GM12891 (cell line): ENCODE measurements around the gene ATP11A.

Experiments
- PAX5 ChIP-seq: IDR thresholded peaks from 2 replicates; pipeline ENCODE4 v1.6.1; 2011; ENCODE audit warnings: low read length, moderate library complexity, mild to moderate bottlenecking; ENCODE audit not compliant: insufficient read depth, severe bottlenecking
- POLR2A ChIP-seq: IDR thresholded peaks from 2 replicates; pipeline ENCODE4 v1.6.1; 2011; ENCODE audit warnings: low read depth, low read length, control low read depth
- POLR2AphosphoS5 ChIP-seq: IDR thresholded peaks from 2 replicates; pipeline ENCODE4 v1.6.1; 2011; ENCODE audit warnings: low read depth, low read length, control low read depth
- SPI1 ChIP-seq: IDR thresholded peaks from 2 replicates; pipeline ENCODE4 v1.6.1; 2011; ENCODE audit warnings: low read depth, low read length, control low read depth
- TAF1 ChIP-seq: IDR thresholded peaks from 2 replicates; pipeline ENCODE4 v1.6.1; 2011; ENCODE audit warnings: low read depth, low read length, control low read depth

DNA sequence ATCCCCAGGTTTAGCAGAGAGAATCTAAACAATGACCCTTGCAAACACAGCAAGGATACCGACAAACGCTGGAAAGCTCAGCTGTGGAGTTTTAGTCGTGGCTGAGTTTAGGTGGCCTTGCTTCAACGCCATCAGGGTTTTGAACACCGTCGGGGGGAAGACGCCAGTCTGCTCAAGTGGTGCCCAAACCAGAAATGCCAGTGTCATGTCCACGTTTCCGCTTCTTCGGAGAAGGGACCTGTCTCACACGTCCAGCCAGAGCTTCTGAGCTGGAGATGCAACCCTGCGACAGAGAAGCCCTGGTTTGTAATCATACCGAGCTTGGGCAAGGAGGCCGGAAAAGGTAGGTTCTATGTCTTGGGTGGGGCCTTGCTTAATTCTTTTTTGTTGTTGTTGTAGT is 42.6 kb upstream of the ATP11A start:
- no peak for TF ChIP-seq POLR2A
- no peak for TF ChIP-seq POLR2AphosphoS5
- TF ChIP-seq TAF1 = no peak
- no peak for TF ChIP-seq SPI1
- no peak for TF ChIP-seq PAX5
